Left forelimb (tissue), 1 donor: Measurements from ENCODE around the gene CDHR4.
"Not testable (repeated sequence)": the region's sequence is repeated elsewhere in the genome, so short reads cannot be mapped to it uniquely, and the experiment has no call there.

Experiments
- DNase-seq: peaks from one replicate; pipeline ENCODE4 v3.0.0-alpha.2; 2018; ENCODE audit warnings: low spot score

The CDHR4 gene

DNA sequence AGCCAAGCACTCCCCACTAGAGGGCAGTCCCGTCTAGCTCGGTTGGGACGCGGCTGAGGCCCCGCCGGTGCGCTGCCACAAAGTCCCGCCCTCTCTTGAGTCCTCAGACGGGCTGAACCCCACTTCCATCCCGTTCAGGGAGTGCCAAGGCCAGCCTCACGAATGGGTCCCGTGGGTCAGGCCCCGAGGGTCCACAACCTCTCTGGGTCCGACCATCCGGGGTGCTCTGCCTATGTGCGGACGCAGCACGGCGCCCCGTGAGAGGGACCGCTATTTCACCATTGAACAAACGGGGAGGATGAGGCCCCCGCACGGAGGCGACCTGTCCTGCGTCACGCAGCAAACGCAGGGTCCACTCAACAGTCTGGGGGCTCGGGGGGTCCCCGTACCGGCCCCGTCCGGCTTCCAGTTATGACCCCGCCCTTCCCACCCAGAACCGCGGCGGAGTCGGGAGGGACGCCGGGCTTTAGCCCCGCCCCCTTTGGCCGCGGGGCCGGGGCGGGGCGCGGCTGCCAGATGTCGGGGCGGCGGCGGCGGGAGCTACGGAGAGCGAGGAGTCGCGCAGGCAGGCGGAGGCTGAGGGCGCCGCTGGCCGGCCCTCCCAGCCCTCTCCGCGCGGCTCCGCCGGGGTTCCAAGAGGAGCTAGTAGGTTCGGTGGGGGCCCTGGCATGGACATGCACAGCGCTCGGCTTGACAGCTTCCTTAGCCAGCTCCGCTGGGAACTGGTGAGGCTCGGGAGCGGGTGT lies 3.2 kb upstream of the CDHR4 start, which contains the start of gene INKA1:
Gene INKA1 (plus strand): TSS at position 543 of the 746 bp plus-strand sequence. CDS start 132 bp downstream, at position 675.
- DNase-seq = peak; percentile 93

DNA sequence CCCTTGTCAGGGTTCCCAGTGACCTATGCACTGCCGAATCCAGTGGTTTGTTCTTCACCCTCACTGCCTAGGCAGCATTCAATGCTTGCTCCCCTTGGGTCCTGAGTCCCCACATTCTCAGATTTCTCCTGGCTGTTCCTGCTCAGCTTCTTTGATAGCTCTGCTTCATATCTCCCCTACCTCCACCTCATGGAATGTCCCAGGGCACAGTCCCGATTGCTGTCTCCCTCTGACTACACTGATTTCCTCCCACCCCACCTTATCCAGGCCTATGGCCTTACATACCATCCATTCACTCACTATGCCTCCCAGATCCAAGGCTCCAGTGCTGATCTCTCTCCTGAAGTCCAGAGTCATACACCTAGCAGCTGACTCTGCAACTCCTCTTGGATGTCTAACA lies 1.5 kb upstream of the CDHR4 start:
- DNase-seq = no peak

DNA sequence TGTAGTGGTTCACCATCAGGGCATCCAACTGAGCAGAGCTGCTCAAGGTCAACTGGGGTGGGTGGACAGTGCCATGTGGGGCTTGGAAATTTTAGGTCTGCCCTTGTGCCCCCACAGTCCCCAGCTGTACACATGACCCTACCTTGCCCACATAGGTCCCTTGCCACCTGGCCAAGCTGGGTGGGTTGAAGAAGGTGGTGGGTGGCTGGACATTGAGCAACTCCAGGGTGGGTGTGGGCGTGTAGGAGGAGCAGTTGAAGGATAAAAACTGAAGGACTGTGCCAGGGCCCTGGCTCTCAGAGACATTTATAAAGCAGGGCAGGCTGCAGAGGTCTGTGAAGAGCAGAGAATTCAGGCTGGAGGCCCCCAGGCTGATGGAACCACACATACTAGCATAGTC lies 568 bp downstream of the CDHR4 start:
- DNase-seq = no peak

GRCh38 chr3:49794926-49795905 lies 4.5 kb downstream of the CDHR4 start:
- no peak for DNase-seq

DNA sequence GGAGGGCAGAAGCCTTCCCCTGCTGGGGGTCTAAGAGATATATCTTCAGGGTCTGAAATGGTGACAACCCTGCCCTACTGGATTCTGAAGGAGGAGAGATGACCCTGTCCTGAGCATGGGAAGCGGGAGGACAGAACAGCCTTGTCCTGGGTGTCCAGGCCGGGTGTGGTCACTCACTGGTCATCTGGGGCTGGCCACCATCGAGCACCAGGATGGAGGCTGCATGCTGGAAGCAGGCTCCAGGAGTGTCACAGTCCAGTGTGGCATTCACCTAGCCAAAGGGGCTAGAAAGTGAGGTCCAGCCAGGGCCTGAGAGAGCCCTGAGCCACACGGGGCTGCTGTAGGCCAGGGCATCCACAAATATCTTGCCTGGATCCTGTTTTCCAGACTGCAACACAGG lies 5.2 kb downstream of the CDHR4 start:
- no peak for DNase-seq

- no peak for DNase-seq
Measured at GRCh38 chr3:49793486-49794085, 6.1 kb downstream of the CDHR4 start.

DNA sequence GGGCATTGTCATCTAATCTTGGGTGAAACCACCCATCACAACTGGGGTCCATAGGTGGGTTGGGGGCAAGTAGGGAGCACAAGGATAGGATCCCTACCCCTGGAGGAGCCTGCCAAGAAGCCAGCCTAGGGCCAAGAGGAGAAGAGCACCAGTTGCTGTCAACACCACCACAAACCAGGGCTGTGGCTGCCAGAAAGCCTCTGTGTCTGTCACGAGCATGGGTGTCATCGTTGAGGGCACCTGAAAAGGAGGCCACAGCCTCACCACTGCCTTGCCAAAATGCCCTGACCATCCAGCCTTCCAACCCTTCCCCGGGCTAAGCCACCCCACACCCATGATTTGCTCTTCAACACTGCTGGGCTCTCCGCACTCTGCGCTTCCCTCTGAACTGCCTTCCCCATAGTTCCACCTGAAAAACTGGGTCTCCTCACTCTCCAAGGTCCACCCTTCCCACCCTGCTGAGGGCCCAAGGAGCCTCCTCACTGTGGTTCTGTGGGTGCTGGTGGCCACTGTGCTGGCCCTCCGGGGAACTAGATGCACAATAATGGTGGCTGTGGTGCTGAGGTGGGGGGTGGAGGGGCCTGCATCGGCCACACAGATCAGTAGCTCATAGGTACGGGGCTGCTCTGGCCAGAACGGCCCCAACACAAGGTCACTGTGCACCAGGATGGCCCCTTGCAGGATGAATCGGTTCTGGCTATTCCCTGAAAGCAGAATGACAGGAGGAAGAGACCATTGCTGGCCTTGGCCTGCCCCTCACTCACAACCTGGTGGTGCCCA lies 7.1 kb downstream of the CDHR4 start:
- peak; percentile 31 for DNase-seq

DNA sequence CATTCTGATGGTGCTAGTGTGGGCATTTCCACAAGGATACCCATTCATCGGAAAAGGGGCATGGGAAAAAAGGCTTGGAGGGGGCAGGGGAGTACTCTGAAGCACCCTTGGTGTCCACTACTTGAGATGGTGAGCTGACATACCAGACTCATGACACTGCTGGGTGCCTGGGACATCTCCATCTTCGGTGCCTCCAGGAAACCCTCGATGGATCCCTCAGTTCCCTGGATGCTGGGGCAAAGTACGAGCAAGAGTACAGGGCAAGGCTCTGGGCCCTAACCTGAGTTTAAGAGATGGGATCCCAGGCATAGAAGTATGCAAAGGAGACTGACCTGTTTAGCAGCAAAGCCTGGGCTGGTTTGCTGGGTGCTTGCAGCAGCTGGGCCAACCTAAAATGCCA lies 8.1 kb downstream of the CDHR4 start:
- peak; percentile 6 for DNase-seq

DNA sequence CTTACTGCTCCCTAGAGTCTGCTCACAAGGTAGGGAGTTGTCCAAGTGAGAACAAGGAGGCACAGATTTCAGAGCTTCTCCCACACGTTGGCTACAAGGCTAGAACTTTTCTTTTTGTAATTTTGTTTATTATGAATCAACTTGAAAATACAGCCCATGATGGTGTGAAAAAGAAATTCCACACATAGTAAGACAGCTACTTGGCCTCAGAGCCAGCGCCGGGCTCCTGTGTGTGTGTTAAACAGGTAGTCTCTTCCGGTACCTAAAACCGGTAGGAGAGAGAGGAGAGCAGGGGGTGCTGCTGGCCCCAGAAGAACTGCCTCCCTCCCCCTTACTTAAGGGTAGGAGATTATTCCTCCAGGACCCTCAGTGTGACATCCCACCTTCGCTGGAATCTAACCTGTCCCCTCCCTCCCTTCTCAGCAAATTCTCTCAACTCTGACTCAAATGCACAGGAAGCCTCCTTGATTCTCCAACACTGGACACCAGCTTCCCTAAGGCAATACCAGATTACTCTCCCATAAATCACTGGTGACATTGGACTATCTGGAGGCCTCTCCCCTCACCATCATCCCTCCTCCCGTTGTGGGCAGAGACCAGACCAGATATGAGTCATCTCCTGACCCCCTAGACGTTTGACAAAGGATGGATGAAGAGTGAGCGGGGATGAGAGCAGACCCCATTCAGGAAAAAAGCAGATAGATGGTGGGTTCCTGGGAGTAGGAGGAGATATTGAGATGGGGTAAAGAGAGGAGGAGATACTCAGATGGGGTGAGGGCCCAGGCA lies 8.9 kb downstream of the CDHR4 start:
- peak; percentile 8 for DNase-seq

DNA sequence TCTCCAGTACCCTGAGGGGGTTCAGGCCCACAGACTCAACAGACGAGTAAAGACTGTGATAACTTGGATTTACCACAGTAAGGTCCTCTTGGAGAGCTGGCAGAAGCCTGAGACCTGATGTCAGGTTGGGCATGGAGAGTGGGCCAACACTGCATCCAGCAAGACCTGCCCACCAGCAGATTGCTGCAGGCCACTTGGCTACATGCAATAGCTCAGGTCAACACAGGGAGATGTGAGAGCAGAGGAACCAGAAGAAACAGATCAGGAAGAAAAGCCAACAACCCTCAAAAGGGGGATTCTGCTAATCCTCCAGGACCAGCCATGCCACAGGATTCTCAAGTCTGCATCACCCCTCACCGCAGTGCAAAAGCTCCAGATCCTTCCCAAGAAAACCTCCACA lies 11.6 kb downstream of the CDHR4 start:
- no peak for DNase-seq

- DNase-seq = no peak
Measured at GRCh38 chr3:49787536-49787935, 12.1 kb downstream of the CDHR4 start.

DNA sequence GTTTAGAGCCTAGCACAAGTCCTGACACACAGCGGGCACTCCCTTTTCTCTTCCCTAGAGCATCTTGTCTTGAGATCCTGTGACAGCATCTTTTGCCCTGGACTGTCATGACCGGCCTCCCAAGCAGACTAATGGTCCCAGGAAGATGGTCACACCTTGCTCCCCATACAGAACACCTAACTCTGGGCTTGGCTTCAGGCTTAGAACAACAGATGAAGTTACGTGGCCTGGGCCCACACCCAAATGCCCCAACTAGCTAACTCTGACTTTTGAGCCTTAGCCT lies 12.6 kb downstream of the CDHR4 start:
- no peak for DNase-seq

DNA sequence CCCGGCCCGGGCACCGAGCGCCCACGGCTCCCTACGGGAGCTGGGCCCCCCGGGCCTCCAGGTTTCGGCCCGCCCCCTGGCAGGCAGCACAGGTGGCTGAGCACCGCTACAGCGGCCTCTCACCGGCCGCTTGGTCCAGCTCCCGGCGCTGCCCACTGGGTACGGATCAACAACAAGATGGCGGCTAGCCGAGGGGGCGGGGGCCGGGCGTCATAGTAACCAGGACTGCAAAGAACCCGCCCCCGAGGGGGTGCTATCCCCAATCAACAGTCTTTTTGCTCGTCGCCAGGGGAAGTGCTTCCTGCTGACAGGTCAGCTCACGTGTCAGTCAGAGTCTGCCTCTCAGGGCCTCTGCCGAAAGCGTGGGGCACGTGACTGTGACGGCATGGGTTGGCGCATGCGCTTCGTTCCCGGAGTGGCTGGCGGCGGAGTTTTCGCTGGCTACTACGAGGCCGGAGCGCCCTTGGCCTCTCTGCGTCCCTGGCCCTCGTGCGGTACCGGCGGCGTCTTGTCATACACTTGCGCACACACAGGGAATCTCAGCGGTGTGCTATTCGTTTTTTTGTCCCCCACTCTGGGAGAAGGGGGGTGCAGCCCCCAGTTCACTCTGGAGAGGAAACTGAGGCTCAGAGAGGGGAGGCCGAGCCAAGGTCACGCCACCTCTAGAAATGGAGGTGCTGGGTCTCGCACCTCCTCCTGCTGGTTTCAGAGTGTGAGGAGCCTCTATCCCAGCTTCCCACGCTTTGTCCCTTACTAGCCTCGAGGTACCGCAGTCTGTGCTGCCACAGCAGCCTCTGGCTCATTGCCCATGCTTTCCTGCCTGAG lies 13.1 kb downstream of the CDHR4 start, which contains the start of gene IP6K1:
Gene IP6K1 (minus strand): TSS at position 186 of the 825 bp plus-strand sequence. CDS start 38,502 bp downstream, outside the sequence.
- peak; percentile 99 for DNase-seq

GRCh38 chr3:49785565-49786356 lies 13.9 kb downstream of the CDHR4 start:
- DNase-seq = no peak

- DNase-seq = not testable (repeated sequence)
Measured at GRCh38 chr3:49782277-49782676, 17.4 kb downstream of the CDHR4 start.

- no peak for DNase-seq
Measured at GRCh38 chr3:49781415-49782199, 18.1 kb downstream of the CDHR4 start.

DNA sequence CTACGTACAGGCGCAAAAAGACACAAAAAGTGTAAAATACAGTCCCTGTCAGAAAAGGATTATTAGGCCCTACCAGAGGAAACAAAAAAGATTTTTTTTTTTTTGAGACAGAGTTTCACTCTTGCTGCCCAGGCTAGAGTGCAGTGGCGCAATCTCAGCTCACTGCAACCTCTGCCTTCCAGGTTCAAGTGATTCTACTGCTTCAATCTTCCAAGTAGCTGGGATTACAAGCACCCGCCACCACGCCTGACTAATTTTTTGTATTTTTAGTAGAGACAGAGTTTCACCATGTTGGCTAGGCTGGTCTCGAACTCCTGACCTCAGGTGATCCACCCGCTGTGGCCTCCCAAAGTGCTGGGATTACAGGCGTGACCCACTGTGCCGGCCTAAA lies 18.7 kb downstream of the CDHR4 start:
- not testable (repeated sequence) for DNase-seq
